HG03196 (cell line): ENCODE data around the gene ZBTB20.

ENCODE experiments used
- ATAC-seq: cut with Tn5 transposase; IDR thresholded peaks from one replicate; pipeline ENCODE4 v1.9.1; 2021; ENCODE audit not compliant: unreplicated experiment

ZBTB20 gene

GRCh38 chr3:114595522-114596028 is 551.5 kb downstream of the ZBTB20 start:
- no peak for ATAC-seq

- no peak for ATAC-seq
Measured at GRCh38 chr3:114590309-114591047, 556.6 kb downstream of the ZBTB20 start.

DNA sequence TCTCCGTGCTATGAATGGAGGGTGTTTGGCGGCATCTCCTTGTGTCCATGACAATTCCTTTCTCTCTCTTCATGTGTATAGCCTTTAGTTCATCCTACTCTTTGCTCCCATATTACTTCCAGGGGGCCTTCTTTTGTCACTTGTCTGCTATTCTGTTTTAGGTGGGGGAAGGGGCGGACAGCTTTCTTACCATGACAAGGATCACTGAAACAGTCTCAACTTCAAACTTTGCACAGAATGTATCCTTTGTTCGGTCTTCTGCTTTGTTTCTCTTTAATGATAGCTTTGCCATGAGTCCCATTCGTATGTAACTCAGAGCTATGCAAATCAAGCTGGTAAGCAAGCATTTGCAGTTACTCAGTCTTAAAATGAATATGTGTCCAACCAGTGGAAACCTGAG is 559.1 kb downstream of the ZBTB20 start:
- no peak for ATAC-seq

- ATAC-seq, result no peak
Measured at GRCh38 chr3:114586119-114586518, 561.0 kb downstream of the ZBTB20 start.

GRCh38 chr3:114585687-114586086 is 561.4 kb downstream of the ZBTB20 start:
- ATAC-seq, result no peak

DNA sequence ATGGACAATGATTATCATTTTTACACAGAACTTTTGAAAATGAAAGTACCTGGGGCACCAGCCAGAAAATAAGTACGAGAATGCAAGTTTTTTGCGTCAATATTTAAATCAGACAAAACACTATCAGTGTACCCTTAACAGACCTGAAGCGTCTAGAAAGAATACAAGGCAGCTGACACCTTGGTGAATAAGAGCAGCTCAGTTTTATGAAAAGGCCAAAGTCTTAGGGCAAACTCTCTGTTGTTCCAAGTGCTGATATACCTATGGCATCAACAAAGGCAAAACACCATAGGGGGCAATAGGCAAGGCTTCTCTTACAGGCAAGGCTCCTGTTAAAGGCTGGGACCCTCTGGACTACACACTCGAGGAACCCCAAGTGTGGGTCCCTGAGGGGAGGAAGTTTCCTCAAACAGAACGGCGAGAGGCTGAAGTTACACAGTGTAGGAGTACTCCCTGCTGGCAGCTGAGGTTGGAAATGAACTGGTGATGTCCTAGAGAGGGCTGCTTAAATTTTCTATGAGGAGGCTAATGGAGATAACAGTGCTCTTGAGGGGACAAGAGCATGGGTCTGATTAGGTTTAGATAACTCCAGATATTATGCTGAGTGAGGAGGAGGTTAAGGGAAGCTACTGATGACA is 562.2 kb downstream of the ZBTB20 start:
- ATAC-seq, result no peak

- peak; percentile 82 for ATAC-seq
Measured at GRCh38 chr3:114582929-114583328, 564.2 kb downstream of the ZBTB20 start.

DNA sequence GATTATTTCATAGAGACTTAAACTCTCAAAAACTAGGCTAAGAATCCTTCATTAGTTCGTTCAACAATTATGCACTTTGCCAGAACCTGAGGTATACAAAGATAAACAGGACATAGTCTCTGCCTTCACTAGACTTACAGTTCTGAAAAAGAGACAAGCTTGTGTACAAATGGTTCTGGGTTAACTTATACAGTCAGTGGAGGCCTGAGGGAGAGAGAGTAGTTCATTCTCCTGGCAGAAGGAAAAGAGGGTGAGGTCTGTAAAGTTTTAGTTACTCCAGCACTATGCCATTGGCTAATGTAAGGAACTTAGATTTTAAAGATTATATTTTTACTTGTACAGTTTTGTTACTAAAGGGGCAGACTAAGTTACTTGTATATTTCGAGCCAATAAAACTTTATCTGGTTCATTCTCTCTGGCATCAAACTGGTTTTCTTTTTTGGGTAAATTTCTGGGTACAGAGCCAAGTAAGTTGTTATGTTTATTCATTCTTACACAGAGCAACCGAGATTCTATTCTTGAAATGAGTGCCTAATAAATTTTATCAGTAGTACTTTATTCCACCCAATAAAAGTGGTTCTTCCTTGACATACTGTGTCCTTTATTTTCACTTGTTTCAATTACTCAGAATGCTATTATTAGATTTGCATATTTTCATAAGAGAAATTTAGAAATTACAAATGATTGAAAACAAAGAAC is 574.6 kb downstream of the ZBTB20 start:
- no peak for ATAC-seq

- ATAC-seq, result no peak
Measured at GRCh38 chr3:114571363-114571762, 575.7 kb downstream of the ZBTB20 start.

DNA sequence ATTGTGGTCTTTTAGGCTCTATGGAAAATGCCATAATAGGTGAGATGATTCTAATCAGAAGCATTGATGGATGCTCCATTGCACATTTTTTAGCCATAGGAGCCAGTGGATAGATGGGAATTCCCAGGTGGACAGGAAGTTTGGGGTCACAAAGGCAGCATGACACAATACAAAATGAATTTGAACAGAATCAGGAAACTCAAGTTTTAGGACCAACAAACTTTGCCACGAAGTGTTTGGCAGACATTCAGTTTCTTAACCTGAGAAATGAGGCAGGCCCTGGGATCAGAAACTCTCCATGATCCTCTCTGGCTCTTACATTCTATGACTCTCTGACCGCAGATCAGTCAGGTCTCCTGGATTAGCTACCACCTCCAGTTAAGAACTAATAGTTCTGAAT is 577.9 kb downstream of the ZBTB20 start:
- ATAC-seq, result no peak

DNA sequence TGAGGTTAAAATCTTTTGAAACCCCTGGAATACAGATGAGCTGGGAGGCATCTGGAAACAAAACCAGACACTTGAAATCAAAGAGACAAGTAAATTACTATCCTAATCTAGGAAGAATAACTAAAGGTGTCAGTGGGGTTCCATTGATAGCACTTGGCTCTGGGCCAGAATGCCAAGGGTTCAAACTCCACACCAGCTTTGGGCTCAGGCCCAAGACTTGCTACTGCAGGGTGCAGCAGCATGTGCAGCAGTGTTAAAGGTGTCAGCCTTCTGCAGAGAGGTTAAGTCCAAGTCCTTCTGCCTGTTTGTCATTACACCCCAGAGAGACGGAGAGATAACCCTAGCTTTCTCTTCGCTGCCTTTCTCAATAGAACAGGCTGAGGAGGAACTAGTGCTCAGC is 579.3 kb downstream of the ZBTB20 start:
- ATAC-seq, result no peak

DNA sequence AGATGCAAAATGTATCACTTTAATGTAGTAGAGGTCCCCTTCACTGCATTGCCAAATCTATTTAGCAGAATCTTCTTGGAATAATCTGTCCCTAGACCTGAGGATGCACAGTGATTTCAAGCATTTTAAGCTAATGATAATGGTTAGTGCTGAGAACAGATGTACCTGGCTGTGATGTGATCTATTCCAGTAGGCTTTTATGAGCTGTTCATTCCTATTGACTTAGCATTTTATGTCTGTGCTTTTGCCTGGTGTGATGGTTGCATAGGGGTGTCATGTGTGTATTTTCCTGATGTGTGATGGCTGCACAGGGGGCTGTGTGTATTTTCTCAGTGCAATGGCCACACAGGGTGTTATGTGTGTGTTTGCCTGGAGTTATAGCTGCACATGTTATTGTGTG is 580.3 kb downstream of the ZBTB20 start:
- no peak for ATAC-seq

- ATAC-seq, result no peak
Measured at GRCh38 chr3:114566162-114566755, 580.8 kb downstream of the ZBTB20 start.

GRCh38 chr3:114565216-114565615 is 581.9 kb downstream of the ZBTB20 start:
- no peak for ATAC-seq

DNA sequence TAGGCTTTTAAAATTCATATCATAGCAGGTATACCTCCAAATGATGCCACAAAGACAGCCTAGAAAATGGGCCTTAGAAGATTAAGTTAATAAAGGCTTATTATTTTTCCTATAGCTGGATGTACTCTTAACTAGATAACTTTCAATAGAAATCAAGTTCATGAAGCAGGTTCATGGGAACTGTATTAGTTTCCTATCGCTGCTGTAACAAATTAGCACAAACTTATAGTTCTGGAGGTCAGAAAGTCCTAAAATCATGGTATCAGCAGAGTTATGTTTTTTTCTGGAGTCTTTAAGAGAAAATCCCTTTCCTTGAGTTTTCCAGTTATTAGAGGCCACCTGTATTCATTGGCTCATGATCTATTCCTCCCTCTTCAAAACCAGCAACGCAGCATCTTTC is 583.4 kb downstream of the ZBTB20 start:
- ATAC-seq, result no peak

- no peak for ATAC-seq
Measured at GRCh38 chr3:114562557-114562956, 584.5 kb downstream of the ZBTB20 start.

DNA sequence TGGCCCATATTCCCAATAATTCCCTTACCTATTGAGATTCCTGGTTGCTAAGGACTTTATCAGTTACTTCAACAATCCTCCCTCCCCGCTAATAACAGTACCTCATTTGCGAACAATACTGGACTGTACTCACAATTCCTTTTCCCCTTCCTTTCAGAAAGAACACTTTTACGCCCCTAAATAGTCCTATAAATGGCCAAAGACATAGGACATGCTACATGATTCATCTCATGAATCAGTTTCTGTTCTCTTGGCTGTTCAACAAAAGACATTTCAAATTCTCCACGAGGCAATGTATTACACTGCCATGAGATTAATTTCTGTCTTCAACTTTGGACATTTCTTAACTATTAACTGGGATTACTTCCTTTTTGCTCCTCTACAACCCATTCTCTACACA is 588.8 kb downstream of the ZBTB20 start:
- no peak for ATAC-seq

GRCh38 chr3:114557791-114558190 is 589.3 kb downstream of the ZBTB20 start:
- ATAC-seq, result no peak

- ATAC-seq, result no peak
Measured at GRCh38 chr3:114556657-114557213, 590.4 kb downstream of the ZBTB20 start.

DNA sequence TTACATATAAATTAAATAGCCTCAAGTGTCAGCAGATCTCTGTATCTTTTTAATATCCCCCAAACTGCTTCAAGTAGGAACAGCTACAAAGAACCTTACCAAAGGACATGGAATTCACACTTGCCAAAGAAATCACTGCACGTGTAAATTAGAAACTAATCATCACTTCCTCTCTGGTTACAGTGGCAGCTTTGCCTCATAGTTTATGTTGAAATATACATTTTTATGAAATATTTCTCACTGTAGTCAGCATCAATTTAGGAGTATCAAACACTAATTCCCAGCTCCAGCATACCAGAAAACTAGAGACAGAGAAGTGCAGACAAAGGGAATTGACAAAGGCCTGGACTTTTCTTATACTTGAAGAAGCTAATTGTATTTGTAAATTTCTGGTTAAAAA is 592.4 kb downstream of the ZBTB20 start:
- no peak for ATAC-seq

GRCh38 chr3:114553949-114554593 is 593.0 kb downstream of the ZBTB20 start:
- ATAC-seq, result no peak
